Measurements from ENCODE around the gene CDIP1. TPM values are rescaled to one million over a fixed set of nuclear protein-coding genes. Genes with fewer than 3 reads are reported as not detected.
A peak's percentile ranks its signal among the peaks of the same experiment; 100 is the strongest.

The CDIP1 gene
- total RNA-seq, 2 donors from 2014 or later, result 24.5 to 28.2 TPM

GRCh38 chr16:4481963-4482362 is 56.6 kb downstream of the CDIP1 start:
- Mint-ChIP-seq H3K4me1 (ENCODE audit: low read depth in 2 of 2) (peaks cover 39 to 45% of the 10 kb centered on the region in 2 donors), H3K27ac (peak overlapping the region; percentile 74 to 79), H3K9me3 (no peaks in the 10 kb centered on the region)

GRCh38 chr16:4481526-4481925 is 57.0 kb downstream of the CDIP1 start:
- ATAC-seq (no peak), DNase-seq (ENCODE audit: low spot score) (no peak)
- Mint-ChIP-seq H3K9me3 (no peaks in the 10 kb centered on the region), H3K27ac (peak overlapping the region; percentile 74 to 79), H3K27me3 (no peaks in the 10 kb centered on the region), H3K4me3 (peak overlapping the region; percentile 21), H3K36me3 (peaks cover 15% of the 10 kb centered on the region), H3K4me1 (ENCODE audit: low read depth in 2 of 2) (peaks cover 39 to 44% of the 10 kb centered on the region in 2 donors)

More at GRCh38 chr16:4481963-4482362, 56.6 kb downstream of the CDIP1 start:
- ATAC-seq (no peak), DNase-seq (ENCODE audit: low spot score) (no peak)
- Mint-ChIP-seq H3K4me3 (peak overlapping the region; percentile 21), H3K27me3 (no peaks in the 10 kb centered on the region), H3K36me3 (peaks cover 16% of the 10 kb centered on the region)

- Mint-ChIP-seq H3K4me3 (peak overlapping the region; percentile 89), H3K9me3 (no peaks in the 10 kb centered on the region), H3K27ac (peak overlapping the region; percentile 72 to 85), H3K27me3 (no peaks in the 10 kb centered on the region), H3K36me3 (peaks cover 4% of the 10 kb centered on the region), H3K4me1 (ENCODE audit: low read depth in 2 of 2) (peaks cover 42 to 49% of the 10 kb centered on the region in 2 donors)
- ATAC-seq (no peak), DNase-seq (ENCODE audit: low spot score) (no peak)
Measured at GRCh38 chr16:4477966-4478365, 60.6 kb downstream of the CDIP1 start.

GRCh38 chr16:4475880-4476788 is 62.4 kb downstream of the CDIP1 start, which contains the start of gene HMOX2:
Gene HMOX2, plus strand, starts transcription at chr16:4476398. Its CDS starts 29,127 bp downstream, at chr16:4505525.
- H3K4me1 Mint-ChIP-seq (ENCODE audit: low read depth in 2 of 2), result peaks cover 28 to 33% of the 10 kb centered on the region in 2 donors
- no peaks in the 10 kb centered on the region for H3K27me3 Mint-ChIP-seq
- no peaks in the 10 kb centered on the region for H3K36me3 Mint-ChIP-seq
- ATAC-seq (peak; percentile 94 to 97), DNase-seq (ENCODE audit: low spot score) (peak; percentile 95)
- H3K9me3 Mint-ChIP-seq, result no peaks in the 10 kb centered on the region
- H3K4me3 Mint-ChIP-seq, result peak within 1 kb of the TSS; percentile 89
- H3K27ac Mint-ChIP-seq, result peak within 1 kb of the TSS; percentile 87 to 89

GRCh38 chr16:4474192-4474961 is 64.2 kb downstream of the CDIP1 start, which contains the start of gene NMRAL1:
Gene NMRAL1, minus strand, starts transcription at chr16:4474625. Its CDS starts 493 bp downstream, at chr16:4474132.
- H3K4me3 Mint-ChIP-seq, result peak within 1 kb of the TSS; percentile 87
- H3K27ac Mint-ChIP-seq, result peak within 1 kb of the TSS; percentile 78 to 87
- ATAC-seq (peak; percentile 73 to 75), DNase-seq (ENCODE audit: low spot score) (peak; percentile 93)
- H3K36me3 Mint-ChIP-seq, result no peaks in the 10 kb centered on the region
- H3K9me3 Mint-ChIP-seq, result no peaks in the 10 kb centered on the region
- H3K27me3 Mint-ChIP-seq, result no peaks in the 10 kb centered on the region
- H3K4me1 Mint-ChIP-seq (ENCODE audit: low read depth in 2 of 2), result peaks cover 27 to 32% of the 10 kb centered on the region in 2 donors

- Mint-ChIP-seq H3K27me3 (no peaks in the 10 kb centered on the region), H3K4me1 (ENCODE audit: low read depth in 2 of 2) (peaks cover 20 to 23% of the 10 kb centered on the region in 2 donors), H3K4me3 (peak overlapping the region; percentile 73), H3K27ac (peak overlapping the region; percentile 47 to 78), H3K9me3 (no peaks in the 10 kb centered on the region), H3K36me3 (no peaks in the 10 kb centered on the region)
- DNase-seq (ENCODE audit: low spot score) (no peak), ATAC-seq (no peak)
Measured at GRCh38 chr16:4472880-4473279, 65.7 kb downstream of the CDIP1 start.

- H3K27me3 Mint-ChIP-seq, result no peaks in the 10 kb centered on the region
- H3K4me1 Mint-ChIP-seq (ENCODE audit: low read depth in 2 of 2), result peaks cover 17 to 19% of the 10 kb centered on the region in 2 donors
- H3K9me3 Mint-ChIP-seq, result no peaks in the 10 kb centered on the region
- H3K4me3 Mint-ChIP-seq, result no peak overlapping the region
- H3K36me3 Mint-ChIP-seq, result peaks cover 1% of the 10 kb centered on the region
- no peak for ATAC-seq
- peak overlapping the region in 1 of 2 donors; percentile 29 for H3K27ac Mint-ChIP-seq
- DNase-seq (ENCODE audit: low spot score), result no peak
Measured at GRCh38 chr16:4471869-4472268, 66.7 kb downstream of the CDIP1 start.

- no peak overlapping the region for H3K27ac Mint-ChIP-seq
- DNase-seq (ENCODE audit: low spot score), result no peak
- no peak for ATAC-seq
- peaks cover 29% of the 10 kb centered on the region in 2 donors for H3K4me1 Mint-ChIP-seq (ENCODE audit: low read depth in 2 of 2)
- no peaks in the 10 kb centered on the region for H3K27me3 Mint-ChIP-seq
- H3K36me3 Mint-ChIP-seq, result peaks cover 5% of the 10 kb centered on the region
- H3K9me3 Mint-ChIP-seq, result no peaks in the 10 kb centered on the region
- H3K4me3 Mint-ChIP-seq, result no peak overlapping the region
Measured at GRCh38 chr16:4468972-4469371, 69.6 kb downstream of the CDIP1 start.

GRCh38 chr16:4467916-4468315 is 70.7 kb downstream of the CDIP1 start:
- Mint-ChIP-seq H3K4me3 (no peak overlapping the region), H3K4me1 (ENCODE audit: low read depth in 2 of 2) (peaks cover 24 to 26% of the 10 kb centered on the region in 2 donors), H3K27ac (peak overlapping the region in 1 of 2 donors; percentile 98), H3K27me3 (no peaks in the 10 kb centered on the region), H3K9me3 (no peaks in the 10 kb centered on the region), H3K36me3 (peaks cover 5% of the 10 kb centered on the region)
- no peak for ATAC-seq
- no peak for DNase-seq (ENCODE audit: low spot score)

GRCh38 chr16:4465977-4466779 is 72.4 kb downstream of the CDIP1 start:
- peak overlapping the region; percentile 97 to 98 for H3K27ac Mint-ChIP-seq
- ATAC-seq (peak; percentile 97 to 98), DNase-seq (ENCODE audit: low spot score) (peak; percentile 93)

GRCh38 chr16:4463522-4464163 is 74.9 kb downstream of the CDIP1 start:
- Mint-ChIP-seq H3K4me3 (no peak overlapping the region), H3K36me3 (peaks cover 5% of the 10 kb centered on the region), H3K27me3 (no peaks in the 10 kb centered on the region), H3K27ac (peak overlapping the region; percentile 53 to 76), H3K4me1 (ENCODE audit: low read depth in 2 of 2) (peaks cover 37 to 39% of the 10 kb centered on the region in 2 donors), H3K9me3 (no peaks in the 10 kb centered on the region)
- DNase-seq (ENCODE audit: low spot score) (no peak), ATAC-seq (no peak)

More at GRCh38 chr16:4465977-4466779, 72.4 kb downstream of the CDIP1 start:
- no peaks in the 10 kb centered on the region for H3K27me3 Mint-ChIP-seq
- H3K9me3 Mint-ChIP-seq, result no peaks in the 10 kb centered on the region
- H3K4me3 Mint-ChIP-seq, result peak overlapping the region; percentile 77
- H3K36me3 Mint-ChIP-seq, result peaks cover 5% of the 10 kb centered on the region
- H3K4me1 Mint-ChIP-seq (ENCODE audit: low read depth in 2 of 2), result peaks cover 23 to 24% of the 10 kb centered on the region in 2 donors

- Mint-ChIP-seq H3K9me3 (no peaks in the 10 kb centered on the region), H3K4me3 (no peak overlapping the region), H3K27ac (peak overlapping the region in 1 of 2 donors; percentile 51), H3K4me1 (ENCODE audit: low read depth in 2 of 2) (peaks cover 31 to 36% of the 10 kb centered on the region in 2 donors), H3K27me3 (no peaks in the 10 kb centered on the region), H3K36me3 (no peaks in the 10 kb centered on the region)
- DNase-seq (ENCODE audit: low spot score) (no peak), ATAC-seq (no peak)
Measured at GRCh38 chr16:4461250-4462085, 77.1 kb downstream of the CDIP1 start.

Data from natural killer cell treated with Interleukin-12 subunit alpha and Interleukin-12 subunit beta and Interleukin-15 and Interleukin-18, amount 100 ng/mL, for 72 hours (primary cell).